Activated naive CD4-positive, alpha-beta T cell treated with anti-CD3 and anti-CD28 coated beads for 36 hours (primary cell): ENCODE results near the gene CD2AP. TPM values are rescaled to one million over a fixed set of nuclear protein-coding genes. Genes with fewer than 3 reads are reported as not detected.

ENCODE experiments used
- CTCF ChIA-PET: fragments of 350-600 bp; sonication (Branson Sonifier 250); formaldehyde crosslinking; loops from one replicate; lab custom pipeline; 2021; ENCODE audit warnings: antibody characterized with exemption; lab: Charles Lee
- DNase-seq: peaks from one replicate; pipeline ENCODE4 v3.0.0-alpha.2; 2020
- H3K27ac Mint-ChIP-seq: one replicate; pipeline ENCODE4 v1.8.0; 2021; ENCODE audit warnings: mild to moderate bottlenecking, mixed read lengths
- H3K27me3 Mint-ChIP-seq: one replicate; pipeline ENCODE4 v1.8.0; 2021; ENCODE audit warnings: low read depth, mixed read lengths
- H3K36me3 Mint-ChIP-seq: one replicate; pipeline ENCODE4 v1.8.0; 2021; ENCODE audit warnings: low read depth, mixed read lengths
- H3K4me1 Mint-ChIP-seq: one replicate; pipeline ENCODE4 v1.8.0; 2021; ENCODE audit warnings: low read depth, mixed read lengths
- H3K4me3 Mint-ChIP-seq: one replicate; pipeline ENCODE4 v1.8.0; 2021; ENCODE audit warnings: mild to moderate bottlenecking, moderate library complexity, mixed read lengths
- H3K9me3 Mint-ChIP-seq: one replicate; pipeline ENCODE4 v1.8.0; 2021; ENCODE audit warnings: mixed read lengths
- intact Hi-C: fragments of 100-400 bp; cut with micrococcal nuclease; formaldehyde crosslinking; loops from one replicate; pipeline ENCODE4 v1.15.1; 2023
- total RNA-seq, 2 experiments: library from RNA; stranded (reverse); gene quantifications; one replicate each; pipeline ENCODE4 v1.2.3, GENCODE V29; 2021

The CD2AP gene
- total RNA-seq, 2 experiments from 2014 or later = 16.1 to 18.1 TPM

DNA sequence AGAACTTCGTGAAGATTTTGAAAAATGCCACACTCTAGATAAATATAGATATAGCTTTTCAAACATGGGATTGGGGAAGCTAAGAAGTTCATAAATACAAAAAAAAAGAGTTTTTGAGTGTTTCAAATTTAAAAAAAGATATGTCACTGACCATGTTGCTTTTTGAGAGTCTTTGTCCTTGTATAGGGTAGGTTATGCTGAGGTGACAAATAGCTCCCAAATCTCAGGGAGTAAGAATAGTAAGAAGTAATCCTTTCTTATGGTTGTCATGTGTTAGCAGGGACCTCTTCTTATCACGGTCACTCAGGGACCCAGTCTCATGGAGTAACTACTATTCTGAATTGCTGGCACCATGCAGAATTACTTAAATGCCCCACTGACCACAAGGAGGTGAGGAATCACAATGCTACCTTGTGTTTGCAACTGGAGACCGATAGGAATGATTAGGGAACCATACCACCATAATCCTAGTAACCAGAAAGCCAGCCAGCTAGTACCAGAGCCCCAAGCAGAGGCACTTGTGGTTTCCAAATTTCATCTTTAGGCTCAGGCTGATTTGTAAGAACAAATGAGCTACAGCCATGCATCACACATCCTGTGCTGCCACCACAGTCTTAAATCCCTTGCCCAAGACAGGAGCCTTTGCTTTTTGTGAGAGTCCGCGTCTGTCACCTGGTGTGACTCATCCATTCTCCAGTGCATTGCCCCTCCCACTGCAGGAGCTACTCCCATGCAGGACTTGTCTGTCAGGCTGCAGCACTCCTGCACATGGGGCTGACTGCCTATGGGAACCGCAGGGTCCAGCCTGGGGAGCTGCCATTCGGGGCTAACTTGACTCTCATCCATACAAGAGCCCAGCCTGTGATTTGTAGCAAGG is 178.4 kb downstream of the CD2AP start:
- Mint-ChIP-seq H3K36me3 (no peaks in the 10 kb centered on the region), H3K27me3 (peaks cover 4% of the 10 kb centered on the region), H3K4me3 (no peak overlapping the region), H3K27ac (no peak overlapping the region), H3K4me1 (peaks cover 3% of the 10 kb centered on the region), H3K9me3 (no peaks in the 10 kb centered on the region)
- peak; percentile 73 for DNase-seq
- CTCF ChIA-PET = interaction anchor here (0.6 to 2.0 kb wide), 6 partner anchors 25 to 247 kb away, joined by 3 to 8 read pairs (median 4); no protein-coding TSS in a partner anchor
- intact Hi-C loops = loop anchor here (1.0 kb wide), 2 partner anchors 60 to 85 kb away; no protein-coding TSS in a partner anchor

DNA sequence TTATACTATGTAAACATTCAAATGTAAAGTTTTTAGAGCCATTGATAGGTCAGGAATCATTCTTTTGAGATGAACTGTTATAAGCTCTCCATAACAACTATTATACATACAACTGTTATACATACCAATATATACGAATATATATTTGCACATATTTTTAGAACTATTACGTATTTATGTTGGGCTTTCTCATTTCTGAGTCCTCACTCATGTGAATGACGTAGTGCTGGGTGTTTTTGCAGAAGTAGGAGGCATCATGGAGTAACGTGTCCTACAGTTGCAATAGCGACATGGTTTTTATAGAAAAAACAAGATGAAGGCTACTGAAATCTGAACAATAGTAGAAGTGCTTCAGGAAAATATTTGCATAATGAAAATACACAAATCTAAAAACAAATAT is 184.4 kb downstream of the CD2AP start:
- no peak for DNase-seq
- CTCF ChIA-PET = no interaction called here
- intact Hi-C loops = no loop called here
- Mint-ChIP-seq H3K36me3 (no peaks in the 10 kb centered on the region), H3K4me3 (no peak overlapping the region), H3K27ac (no peak overlapping the region), H3K4me1 (no peaks in the 10 kb centered on the region), H3K9me3 (no peaks in the 10 kb centered on the region), H3K27me3 (peaks cover 19% of the 10 kb centered on the region)

- no peaks in the 10 kb centered on the region for H3K9me3 Mint-ChIP-seq
- CTCF ChIA-PET = no interaction called here
- H3K27me3 Mint-ChIP-seq = peaks cover 30% of the 10 kb centered on the region
- no peaks in the 10 kb centered on the region for H3K36me3 Mint-ChIP-seq
- no peak overlapping the region for H3K27ac Mint-ChIP-seq
- H3K4me3 Mint-ChIP-seq = no peak overlapping the region
- H3K4me1 Mint-ChIP-seq = no peaks in the 10 kb centered on the region
- intact Hi-C loops = no loop called here
- DNase-seq = no peak
Observed at GRCh38 chr6:47663462-47664216, 186.1 kb downstream of the CD2AP start.

- H3K27me3 Mint-ChIP-seq = peaks cover 43% of the 10 kb centered on the region
- no peak overlapping the region for H3K27ac Mint-ChIP-seq
- no peaks in the 10 kb centered on the region for H3K9me3 Mint-ChIP-seq
- H3K4me3 Mint-ChIP-seq = no peak overlapping the region
- CTCF ChIA-PET = interaction anchor here (0.6 kb wide), 1 partner anchor 559 kb away, joined by 4 read pairs; no protein-coding TSS in a partner anchor
- intact Hi-C loops = no loop called here
- DNase-seq = no peak
- H3K36me3 Mint-ChIP-seq = no peaks in the 10 kb centered on the region
- H3K4me1 Mint-ChIP-seq = no peaks in the 10 kb centered on the region
Observed at GRCh38 chr6:47665112-47665511, 187.5 kb downstream of the CD2AP start.

- H3K9me3 Mint-ChIP-seq = no peaks in the 10 kb centered on the region
- CTCF ChIA-PET = interaction anchor here (1.0 to 1.5 kb wide), 2 partner anchors 64 to 118 kb away, joined by 3 to 6 read pairs; no protein-coding TSS in a partner anchor
- no peak overlapping the region for H3K27ac Mint-ChIP-seq
- H3K36me3 Mint-ChIP-seq = no peaks in the 10 kb centered on the region
- H3K27me3 Mint-ChIP-seq = peaks cover 44% of the 10 kb centered on the region
- H3K4me3 Mint-ChIP-seq = no peak overlapping the region
- intact Hi-C loops = no loop called here
- DNase-seq = no peak
- H3K4me1 Mint-ChIP-seq = no peaks in the 10 kb centered on the region
Observed at GRCh38 chr6:47669684-47670513, 192.3 kb downstream of the CD2AP start.

- Mint-ChIP-seq H3K9me3 (no peaks in the 10 kb centered on the region), H3K4me3 (no peak overlapping the region), H3K36me3 (no peaks in the 10 kb centered on the region), H3K4me1 (no peaks in the 10 kb centered on the region), H3K27ac (no peak overlapping the region), H3K27me3 (peaks cover 42% of the 10 kb centered on the region)
- intact Hi-C loops = no loop called here
- CTCF ChIA-PET = no interaction called here
- DNase-seq = no peak
Observed at GRCh38 chr6:47670851-47671250, 193.3 kb downstream of the CD2AP start.

DNA sequence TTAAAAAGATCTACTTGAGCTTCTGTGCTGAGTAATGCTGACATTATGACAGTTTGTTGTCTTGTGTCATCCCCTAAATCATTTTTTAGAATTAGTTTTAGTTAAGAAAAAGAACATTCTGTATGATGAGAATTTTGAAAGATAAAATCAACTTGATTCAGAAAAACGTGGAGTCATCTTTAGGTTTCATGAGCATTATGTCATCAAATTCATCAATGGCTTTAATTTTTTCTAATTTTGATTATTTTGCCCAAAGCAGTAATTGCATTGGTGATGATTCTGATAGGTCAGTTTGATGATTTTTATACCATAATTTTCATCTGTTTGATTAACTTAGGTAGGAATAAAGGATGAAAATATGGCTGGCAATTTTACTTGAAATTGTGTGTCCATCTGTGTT is 194.2 kb downstream of the CD2AP start:
- Mint-ChIP-seq H3K9me3 (no peaks in the 10 kb centered on the region), H3K4me3 (no peak overlapping the region), H3K36me3 (no peaks in the 10 kb centered on the region), H3K4me1 (no peaks in the 10 kb centered on the region), H3K27me3 (peaks cover 40% of the 10 kb centered on the region), H3K27ac (no peak overlapping the region)
- intact Hi-C loops = no loop called here
- no peak for DNase-seq
- CTCF ChIA-PET = no interaction called here

DNA sequence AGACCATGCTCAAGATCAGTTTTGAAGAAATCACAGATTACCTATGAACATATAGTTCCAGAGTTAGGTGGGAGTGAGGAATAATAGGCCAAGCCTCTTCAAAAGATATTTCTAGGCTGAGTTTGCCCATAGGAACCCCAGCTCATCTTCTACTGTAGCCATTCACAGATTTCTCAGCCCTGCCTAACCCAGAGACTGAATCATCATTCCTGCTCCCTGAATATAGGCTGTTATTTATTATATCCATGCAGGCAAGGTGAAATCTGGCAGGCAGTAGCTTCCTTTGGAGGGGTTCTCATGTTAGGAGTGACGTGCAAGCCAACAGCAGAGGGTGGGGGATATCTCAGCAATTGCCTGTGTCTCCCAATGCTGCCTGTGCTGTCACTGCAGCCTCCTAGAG is 195.2 kb downstream of the CD2AP start:
- H3K4me3 Mint-ChIP-seq = no peak overlapping the region
- H3K36me3 Mint-ChIP-seq = no peaks in the 10 kb centered on the region
- intact Hi-C loops = no loop called here
- H3K27ac Mint-ChIP-seq = no peak overlapping the region
- DNase-seq = no peak
- H3K4me1 Mint-ChIP-seq = no peaks in the 10 kb centered on the region
- H3K27me3 Mint-ChIP-seq = peaks cover 42% of the 10 kb centered on the region
- no peaks in the 10 kb centered on the region for H3K9me3 Mint-ChIP-seq
- CTCF ChIA-PET = no interaction called here

GRCh38 chr6:47674673-47675072 is 197.1 kb downstream of the CD2AP start:
- Mint-ChIP-seq H3K27me3 (peaks cover 25% of the 10 kb centered on the region), H3K27ac (no peak overlapping the region), H3K4me3 (no peak overlapping the region), H3K4me1 (no peaks in the 10 kb centered on the region), H3K36me3 (no peaks in the 10 kb centered on the region), H3K9me3 (no peaks in the 10 kb centered on the region)
- no peak for DNase-seq
- CTCF ChIA-PET = interaction anchor here (1.5 kb wide), 1 partner anchor 19 kb away, joined by 3 read pairs; no protein-coding TSS in a partner anchor
- intact Hi-C loops = no loop called here

Other genes with a start within 250 kb of the CD2AP start
- 1 to 10 TPM; 3.6 to 4.3 TPM for gene TNFRSF21, start 167.9 kb upstream of the CD2AP start, total RNA-seq
- not detected for gene ADGRF4, start 220.8 kb downstream of the CD2AP start, total RNA-seq